Femur (tissue), 1 donor: Measurements from ENCODE around the gene RPN1.
"Not testable (repeated sequence)": the region's sequence is repeated elsewhere in the genome, so short reads cannot be mapped to it uniquely, and the experiment has no call there.

Experiments used
- DNase-seq: peaks from one replicate; pipeline ENCODE4 v3.0.0-alpha.2; 2017

The RPN1 gene

GRCh38 chr3:128650096-128651050 lies at the start of gene RPN1:
TSS of gene RPN1 (minus strand) at chr3:128650818. CDS start at chr3:128650800, 18 bp downstream.
- DNase-seq: peak; percentile 98

GRCh38 chr3:128698211-128699047 lies 47.8 kb upstream of the RPN1 start:
- DNase-seq: peak; percentile 44

DNA sequence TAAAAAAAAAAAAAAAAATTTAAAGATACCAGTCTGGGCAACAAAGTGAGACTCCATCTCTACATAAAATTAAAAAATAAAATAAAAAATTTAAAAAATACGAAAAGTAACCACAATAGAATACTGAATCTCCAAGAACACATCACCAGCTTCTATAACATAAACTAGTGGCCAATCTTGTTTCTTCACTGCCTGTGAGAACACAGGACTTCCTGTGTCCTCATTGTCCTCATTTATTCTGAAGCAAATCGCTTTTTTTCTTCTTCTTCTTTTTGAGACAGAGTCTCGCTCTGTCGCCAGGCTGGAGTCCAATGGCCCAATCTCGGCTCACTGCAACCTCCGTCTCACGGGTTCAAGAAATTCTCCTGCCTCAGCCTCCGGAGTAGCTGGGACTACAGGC lies 46.7 kb upstream of the RPN1 start:
- no peak for DNase-seq

DNA sequence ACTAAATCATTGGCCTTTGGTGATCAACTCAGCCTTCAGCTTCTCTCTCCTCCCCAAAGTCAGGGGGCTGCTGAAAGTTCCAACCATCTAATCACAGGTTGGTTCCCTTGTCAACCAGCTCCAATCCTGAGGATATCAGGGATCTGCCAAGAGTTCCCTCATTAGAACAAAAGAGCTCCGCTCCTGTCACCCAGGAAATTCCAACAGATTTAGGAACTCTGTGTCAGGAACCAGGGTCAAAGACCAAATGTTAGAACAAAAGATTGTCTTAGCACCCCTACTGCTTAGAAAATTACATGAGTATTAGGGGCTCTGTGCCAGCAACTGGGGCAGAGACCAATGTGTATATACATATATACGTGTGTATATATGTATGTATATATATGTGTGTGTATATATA lies 43.1 kb upstream of the RPN1 start:
- no peak for DNase-seq

DNA sequence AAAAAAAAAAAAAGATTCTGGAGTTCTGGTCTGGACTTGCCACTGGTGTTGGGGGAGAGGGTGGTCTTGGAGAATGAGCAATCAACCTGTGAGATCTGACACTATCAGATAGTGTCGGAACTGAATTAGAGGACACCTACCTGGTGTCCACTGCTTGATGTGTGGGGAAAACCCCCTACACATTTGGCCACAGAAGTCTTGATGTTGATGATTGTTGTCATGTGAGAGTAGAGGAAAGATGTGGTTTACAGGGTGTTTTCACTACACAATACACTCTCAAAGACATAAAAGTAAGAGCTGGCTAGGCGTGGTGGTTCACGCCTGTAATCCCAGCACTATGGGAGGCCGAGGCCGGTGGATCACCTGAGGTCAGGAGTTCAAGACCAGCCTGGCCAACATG lies 38.4 kb upstream of the RPN1 start:
- DNase-seq: no peak

DNA sequence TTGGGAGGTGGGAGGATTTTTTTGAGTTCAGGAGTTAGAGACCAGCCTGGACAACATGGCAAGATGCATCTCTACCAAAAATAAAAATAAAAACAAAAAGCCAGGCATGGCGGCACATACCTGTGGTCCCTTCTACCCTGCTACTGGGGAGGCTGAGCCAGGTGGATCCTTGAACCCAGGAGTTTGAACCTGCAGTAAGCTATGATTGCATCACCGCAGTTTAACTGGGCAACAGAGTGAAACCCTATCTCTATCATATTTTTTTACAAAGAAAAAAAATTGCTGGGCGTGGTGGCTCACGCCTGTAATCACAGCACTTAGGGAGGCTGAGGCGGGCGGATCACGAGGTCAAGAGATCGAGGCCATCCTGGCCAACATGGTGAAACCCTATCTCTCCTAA lies 35.8 kb upstream of the RPN1 start:
- no peak for DNase-seq

GRCh38 chr3:128684986-128685726 lies 34.5 kb upstream of the RPN1 start:
- no peak for DNase-seq

GRCh38 chr3:128683957-128684356 lies 33.3 kb upstream of the RPN1 start:
- no peak for DNase-seq

GRCh38 chr3:128681369-128681829 lies 30.8 kb upstream of the RPN1 start:
- no peak for DNase-seq

DNA sequence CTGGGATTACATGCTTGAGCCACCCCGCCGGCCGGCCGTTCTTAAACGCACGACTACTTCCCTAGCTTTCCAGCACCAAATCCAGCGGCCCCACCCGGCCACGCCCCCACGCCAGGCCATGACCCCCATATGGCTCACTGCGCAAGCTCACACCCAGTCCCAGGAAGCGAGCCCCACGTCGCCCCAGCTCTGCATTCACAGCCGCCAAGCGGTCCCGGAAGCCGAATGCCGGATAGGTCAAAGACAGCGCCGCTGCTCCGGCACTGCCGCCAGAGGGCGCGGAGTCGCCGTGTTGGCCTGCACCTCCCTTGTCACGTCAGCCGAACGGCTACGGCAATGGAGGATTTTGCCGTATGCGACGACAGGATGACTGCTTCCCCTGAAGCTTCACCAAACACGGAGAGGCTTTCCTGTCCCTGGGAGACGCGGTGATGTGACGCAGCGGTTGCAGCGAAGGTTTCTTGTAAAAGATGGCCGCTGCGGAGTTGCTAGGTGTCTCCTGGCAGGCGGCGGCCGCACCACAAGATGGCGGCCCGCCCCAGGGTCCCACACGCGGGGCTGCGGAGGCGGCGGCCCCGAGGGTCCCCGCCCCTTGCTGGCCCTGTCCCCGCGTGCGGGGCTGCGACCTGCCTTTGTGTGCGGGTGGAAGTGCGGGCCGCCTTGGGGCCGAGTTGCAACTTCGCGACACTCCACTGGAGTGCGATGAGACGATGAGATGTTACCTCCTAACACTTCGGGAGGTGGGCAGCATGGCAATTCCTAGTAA lies 30.2 kb upstream of the RPN1 start:
- DNase-seq: peak; percentile 100

DNA sequence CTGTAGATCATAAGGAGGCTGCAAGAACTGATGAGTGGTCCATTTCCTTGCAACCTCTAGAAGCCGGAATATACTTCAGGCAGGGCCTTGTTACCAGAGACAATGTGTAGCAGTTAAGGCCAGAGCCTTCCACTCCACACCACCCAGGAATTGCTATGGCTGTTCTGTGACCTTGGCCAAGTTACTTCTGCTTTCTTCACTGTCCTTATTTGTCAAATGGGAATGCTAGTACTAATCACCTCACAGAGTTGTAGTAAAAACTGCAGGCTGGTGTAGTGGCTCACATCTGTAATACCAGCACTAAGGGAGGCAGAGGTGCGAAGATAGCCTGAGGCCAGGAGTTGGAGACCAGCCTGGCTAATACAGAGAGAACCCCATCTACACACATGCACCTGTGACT lies 28.7 kb upstream of the RPN1 start:
- no peak for DNase-seq

- not testable (repeated sequence) for DNase-seq
These were observed 25.2 kb upstream of the RPN1 start for GRCh38 chr3:128675802-128676201.

DNA sequence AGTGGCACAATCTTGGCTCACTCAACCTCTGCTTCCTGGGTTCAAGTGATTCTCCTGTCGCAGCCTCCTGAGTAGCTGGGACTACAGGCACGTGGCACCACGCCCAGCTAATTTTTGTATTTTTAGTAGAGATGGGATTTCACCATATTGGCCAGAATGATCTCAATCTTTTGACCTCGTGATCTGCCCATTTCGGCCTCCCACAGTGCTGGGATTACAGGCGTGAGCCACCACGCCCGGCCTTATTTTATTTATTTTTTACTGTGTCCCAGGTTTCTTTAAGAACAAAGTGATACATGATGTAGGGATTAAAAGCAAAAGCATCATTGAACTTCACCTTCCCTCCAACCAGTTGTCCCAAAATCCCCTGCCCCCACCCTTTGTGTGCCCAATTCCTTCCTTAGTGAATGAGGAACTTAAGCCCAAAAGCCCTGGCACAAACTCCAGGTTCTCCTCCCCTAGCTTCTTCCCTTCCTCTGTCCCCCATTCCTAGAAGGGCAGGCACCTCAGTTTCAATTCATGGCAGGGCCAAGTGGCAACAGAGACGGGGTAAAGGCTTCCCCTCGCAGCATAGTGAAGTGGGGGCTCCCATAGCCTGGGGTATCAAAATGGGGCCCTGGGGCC lies 23.7 kb upstream of the RPN1 start:
- no peak for DNase-seq

- no peak for DNase-seq
These were observed 17.0 kb upstream of the RPN1 start for GRCh38 chr3:128667641-128668040.

DNA sequence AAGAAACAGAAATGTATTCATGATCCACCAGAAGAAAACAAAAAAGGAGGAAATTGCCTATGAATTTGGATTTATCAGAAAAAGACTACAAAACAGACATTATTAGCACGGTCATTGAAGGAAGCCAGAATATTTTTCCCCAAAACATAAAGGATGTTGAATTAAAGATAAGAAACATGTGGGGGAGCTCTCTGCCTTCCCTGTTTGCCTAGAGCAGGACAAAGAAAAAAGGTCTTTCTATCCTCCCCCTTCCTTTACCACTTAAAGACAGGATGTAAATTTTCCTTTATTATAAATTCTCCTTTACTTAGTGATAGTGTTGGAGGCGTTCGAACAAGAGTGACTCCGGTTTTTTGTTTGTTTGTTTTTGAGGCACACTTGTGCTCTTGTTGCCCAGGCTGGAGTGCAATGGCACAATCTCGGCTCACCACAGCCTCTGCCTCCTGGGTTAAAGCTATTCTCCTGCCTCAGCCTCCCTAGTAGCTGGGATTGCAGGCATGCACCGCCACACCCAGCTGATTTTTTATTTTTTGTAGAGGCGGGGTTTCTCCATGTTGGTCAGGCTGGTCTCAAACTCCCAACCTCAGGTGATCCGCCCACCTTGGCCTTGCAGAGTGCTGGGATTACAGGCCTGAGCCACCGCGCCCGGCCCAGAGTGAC lies 14.9 kb upstream of the RPN1 start:
- DNase-seq: no peak

DNA sequence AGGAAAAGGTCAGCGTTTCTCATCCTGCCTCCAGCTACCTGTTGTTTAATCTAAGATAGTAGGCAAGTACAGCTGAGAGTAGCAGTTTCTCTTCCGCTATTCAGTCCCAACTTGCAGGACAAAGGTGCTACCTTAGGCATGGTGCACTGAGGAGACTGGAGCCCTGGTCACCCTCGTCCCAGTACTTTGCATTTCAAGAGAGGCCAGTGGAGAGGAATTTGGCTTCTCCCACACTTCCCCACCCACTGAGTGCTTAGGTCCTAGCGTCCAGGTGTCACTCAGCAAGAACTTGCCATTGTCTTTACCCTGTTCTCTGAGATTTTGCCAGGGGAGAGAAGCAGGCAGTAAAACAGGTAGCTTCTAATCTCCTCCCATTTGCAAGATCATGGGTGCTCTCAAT lies 12.5 kb upstream of the RPN1 start:
- no peak for DNase-seq

DNA sequence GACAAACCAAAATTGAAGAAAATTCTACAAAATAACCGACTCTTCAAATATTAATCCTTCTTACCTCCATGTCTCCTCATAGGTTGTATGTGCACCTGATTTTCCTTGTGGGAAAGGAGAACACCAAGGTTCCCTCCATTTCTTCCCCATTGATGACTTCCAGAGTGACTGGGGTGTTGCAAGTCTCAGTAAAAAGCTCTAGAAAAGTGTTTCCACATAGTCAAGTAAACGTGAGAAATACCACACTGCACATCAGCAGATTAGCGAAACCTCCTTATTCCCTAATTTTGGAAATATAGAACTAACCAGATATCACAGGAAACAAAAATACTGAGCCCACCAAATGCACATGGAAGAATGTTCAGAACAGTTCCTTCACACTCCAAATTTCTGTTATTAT lies 4.9 kb upstream of the RPN1 start:
- DNase-seq: no peak

DNA sequence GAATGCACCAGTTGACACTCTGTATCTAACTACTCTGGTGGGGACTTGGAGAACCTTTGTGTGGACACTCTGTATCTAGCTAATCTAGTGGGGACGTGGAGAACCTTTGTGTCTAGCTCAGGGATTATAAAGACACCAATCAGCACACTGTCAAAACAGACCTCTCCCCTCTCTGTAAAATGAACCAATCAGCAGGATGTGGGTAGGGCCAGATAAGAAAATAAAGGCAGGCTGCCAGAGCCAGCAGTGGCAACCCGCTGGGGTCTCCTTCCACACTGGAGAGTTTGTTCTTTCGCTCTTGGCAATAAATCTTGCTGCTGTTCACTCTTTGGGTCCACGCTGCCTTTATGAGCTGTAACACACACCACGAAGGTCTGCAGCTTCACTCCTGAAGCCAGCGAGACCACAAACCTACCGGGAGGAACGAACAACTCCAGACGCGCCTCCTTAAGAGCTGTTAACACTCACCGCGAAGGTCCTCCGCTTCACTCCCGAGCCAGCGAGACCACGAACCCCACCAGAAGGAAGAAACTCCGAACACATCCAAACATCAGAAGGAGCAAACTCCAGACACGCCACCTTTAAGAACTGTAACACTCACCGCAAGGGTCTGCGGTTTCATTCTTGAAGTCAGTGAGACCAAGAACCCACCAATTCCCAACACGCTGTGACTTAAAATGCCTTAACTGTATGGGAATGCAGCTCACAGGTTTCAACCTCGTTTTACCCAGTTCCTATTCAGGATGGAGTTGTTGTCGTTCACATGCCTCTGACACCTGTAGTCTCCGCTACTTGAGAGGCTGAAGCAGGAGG lies 3.6 kb upstream of the RPN1 start:
- DNase-seq: peak; percentile 33

DNA sequence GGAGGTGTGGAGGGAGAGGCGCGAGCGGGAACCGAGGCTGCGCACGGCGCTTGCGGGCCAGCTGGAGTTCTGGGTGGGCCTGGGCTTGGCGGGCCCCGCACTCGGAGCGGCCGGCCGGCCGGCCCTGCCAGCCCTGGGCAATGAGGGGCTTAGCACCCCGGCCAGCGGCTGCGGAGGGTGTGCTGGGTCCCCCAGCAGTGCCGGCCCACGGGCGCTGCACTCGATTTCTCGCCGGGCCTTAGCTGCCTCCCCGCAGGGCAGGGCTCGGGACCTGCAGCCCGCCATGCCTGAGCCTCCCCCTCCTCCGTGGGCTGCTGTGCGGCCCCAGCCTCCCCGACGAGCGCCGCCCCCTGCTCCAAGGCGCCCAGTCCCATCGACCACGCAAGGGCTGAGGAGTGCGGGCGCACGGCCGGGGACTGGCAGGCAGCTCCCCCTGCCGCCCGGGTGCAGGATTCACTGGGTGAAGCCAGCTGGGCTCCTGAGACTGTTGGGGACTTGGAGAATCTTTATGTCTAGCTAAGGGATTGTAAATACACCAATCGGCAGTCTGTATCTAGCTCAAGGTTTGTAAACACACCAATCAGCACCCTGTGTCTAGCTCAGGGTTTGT lies 2.9 kb upstream of the RPN1 start:
- not testable (repeated sequence) for DNase-seq
